ENCODE data around the gene GRIK3. TPM values are rescaled to one million over a fixed set of nuclear protein-coding genes. Genes with fewer than 3 reads are reported as not detected.
"Not testable (repeated sequence)": the region's sequence is repeated elsewhere in the genome, so short reads cannot be mapped to it uniquely, and the experiment has no call there.

Gene GRIK3
- total RNA-seq (2014; rRNA removed; shearing (Covaris generic)), result not detected in 2 replicates

GRCh38 chr1:37034121-37035013, at the start of gene GRIK3:
GRIK3 (minus strand) TSS chr1:37034515; CDS start chr1:37034108, 407 bp downstream.
- no peak for DNase-seq (ENCODE audit: low read depth)

GRCh38 chr1:37084013-37084412, 49.7 kb upstream of the GRIK3 start:
- no peak for DNase-seq (ENCODE audit: low read depth)

DNA sequence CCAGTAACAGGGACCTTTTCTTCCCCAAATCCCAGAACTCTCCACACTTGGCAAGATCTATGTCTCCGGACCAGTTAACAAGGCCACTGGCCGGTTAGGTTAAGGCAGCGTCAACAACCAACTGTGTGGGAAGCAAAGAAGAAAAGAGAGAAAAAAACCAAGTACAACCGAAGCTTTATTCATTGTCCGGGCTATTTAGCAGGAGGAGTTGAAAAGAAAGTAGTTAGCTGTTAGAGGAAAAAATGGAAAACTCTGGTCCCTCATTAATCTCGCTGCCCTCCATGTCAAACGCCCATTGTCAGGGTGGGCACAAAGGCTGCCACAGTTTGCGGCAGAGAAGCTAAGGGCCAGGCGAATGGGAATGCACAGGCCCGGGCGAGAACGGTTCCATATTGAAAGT, 49.3 kb upstream of the GRIK3 start:
- DNase-seq (ENCODE audit: low read depth), result no peak

GRCh38 chr1:37080296-37080986, 46.1 kb upstream of the GRIK3 start:
- DNase-seq (ENCODE audit: low read depth), result not testable (repeated sequence)

DNA sequence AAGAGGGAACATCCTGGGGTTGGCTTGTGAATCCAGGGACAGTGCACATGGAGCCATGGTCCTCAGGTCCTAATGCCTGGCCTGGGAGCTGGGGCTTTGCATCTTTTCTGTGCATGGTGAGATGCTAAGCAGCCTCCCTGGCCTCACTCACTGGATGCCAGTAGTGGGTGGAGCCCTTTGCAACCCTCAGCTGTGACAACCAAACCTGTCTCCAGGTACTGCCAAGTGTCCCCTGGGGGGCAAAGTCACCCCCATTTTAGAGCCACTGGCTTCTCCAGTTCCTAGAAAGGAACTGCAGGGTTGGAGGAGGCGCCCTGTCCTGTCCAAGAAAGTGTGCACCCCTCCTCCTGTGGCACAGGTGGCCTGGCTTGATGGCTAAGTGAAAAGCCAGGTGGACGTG, 44.6 kb upstream of the GRIK3 start:
- DNase-seq (ENCODE audit: low read depth), result no peak

DNA sequence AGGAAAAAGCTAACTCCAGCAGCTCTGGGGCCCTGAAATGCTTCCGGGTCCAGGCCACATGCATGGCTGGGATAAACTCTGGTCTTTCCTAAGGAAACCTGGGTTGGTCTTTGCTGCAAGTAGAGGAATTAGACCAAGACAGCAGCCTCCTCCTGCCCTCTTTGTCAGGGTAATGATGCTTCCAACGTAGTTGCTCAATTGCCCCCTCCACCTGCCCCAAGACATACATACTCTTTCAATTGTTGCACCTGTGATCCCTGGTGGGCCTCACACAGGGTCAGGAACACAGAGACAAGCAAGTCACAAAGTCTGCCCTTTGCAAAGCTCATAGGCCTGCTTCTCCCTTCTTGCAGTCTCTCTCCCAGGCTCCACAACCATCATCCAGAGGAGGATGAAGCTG, 41.9 kb upstream of the GRIK3 start:
- no peak for DNase-seq (ENCODE audit: low read depth)

DNA sequence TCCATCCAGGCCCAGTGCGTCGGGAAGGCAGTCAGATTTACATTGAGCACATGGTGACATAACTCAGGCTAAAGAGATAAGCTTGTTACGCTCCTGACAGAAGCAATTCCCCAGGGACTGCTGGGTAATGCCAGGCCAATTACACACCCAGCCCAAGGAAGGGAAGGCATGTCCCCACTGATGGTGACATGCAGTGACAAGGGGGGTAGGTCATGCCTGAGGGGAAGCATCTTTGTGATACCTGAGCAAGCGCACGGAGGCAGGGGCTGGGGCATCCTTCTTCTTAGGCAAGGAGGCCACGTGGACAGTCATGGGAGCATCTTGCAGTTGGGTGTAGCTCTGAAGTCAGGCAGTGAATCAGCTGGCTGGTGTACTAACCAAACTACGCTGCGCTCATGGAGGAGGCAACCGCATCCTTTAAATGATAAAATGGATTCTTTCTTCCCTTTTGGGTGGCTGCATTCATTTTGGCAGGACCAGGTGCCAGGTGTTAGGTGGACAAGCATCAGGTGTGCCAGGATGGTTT, 39.6 kb upstream of the GRIK3 start:
- no peak for DNase-seq (ENCODE audit: low read depth)

DNA sequence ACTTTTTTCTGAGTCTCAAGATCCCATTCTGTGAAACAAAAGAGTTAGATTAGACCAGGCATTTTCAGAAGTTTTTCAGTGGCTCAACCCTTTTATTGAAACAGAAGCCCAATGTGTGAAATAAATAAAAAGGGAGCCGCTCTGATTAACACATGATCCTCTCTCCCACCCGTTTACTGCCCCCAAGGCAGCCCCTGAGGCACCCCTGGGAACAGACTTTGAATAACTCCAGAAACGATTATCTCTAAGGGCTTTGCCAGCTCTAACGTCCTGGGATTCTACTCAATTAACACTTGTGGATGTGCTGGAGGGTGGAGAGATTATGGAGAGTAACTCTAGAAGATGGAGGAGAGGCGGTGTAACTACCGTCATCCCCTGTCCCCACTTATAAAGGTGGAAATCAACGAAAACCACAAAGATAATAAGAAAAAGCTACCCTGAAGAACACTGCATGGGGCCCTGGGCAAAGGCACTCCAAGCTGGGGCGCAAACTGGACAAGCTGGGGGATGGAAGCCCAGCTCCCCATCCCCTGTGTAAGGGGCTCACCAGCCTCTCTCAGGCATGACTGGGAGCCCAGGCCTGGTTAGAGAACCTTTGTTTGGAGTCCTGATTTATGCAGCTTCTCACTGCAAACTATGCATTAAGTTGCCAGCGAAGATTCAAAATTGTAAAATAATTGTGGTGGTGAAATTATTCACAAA, 39.0 kb upstream of the GRIK3 start:
- DNase-seq (ENCODE audit: low read depth), result no peak

DNA sequence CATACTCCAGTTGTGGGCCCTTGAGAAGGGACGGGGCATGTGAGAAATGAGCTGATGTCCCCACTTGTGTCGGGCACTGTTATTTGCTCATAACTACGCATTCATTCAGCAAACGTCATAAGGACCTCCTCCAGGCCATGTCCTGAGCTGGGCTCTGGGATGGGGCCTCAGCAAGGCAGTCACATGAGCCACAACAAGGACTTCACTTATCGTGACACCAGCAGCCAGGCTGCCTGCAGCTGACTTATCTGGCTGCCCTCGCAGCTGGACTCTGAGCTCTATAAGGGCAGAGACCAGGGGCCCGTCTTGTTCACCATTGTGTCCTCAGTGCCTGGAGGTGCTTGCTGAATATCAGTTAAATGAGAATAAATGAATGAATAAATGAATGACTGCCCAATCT, 37.5 kb upstream of the GRIK3 start:
- no peak for DNase-seq (ENCODE audit: low read depth)

DNA sequence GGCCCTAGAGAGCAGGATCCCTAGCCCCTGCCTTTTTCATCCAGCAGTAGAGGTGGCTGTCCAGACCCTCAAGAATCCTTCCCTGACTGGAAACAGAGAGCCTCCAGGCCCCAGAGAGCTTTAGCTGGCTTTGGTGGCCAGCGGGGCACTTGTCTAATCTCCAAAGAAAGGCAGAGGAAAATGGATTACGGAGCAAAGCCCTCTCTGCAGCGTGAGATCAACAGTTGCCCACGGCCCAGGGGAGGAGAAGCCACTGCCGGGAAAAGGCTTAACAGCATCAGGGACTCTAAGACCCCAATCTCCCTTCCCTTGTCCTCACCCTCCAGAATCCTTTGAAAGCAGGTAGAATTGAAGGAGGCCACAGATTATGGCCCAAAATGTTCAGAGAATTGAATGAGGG, 35.8 kb upstream of the GRIK3 start:
- DNase-seq (ENCODE audit: low read depth), result no peak

- DNase-seq (ENCODE audit: low read depth), result no peak
These were observed 35.1 kb upstream of the GRIK3 start for GRCh38 chr1:37069406-37069805.

DNA sequence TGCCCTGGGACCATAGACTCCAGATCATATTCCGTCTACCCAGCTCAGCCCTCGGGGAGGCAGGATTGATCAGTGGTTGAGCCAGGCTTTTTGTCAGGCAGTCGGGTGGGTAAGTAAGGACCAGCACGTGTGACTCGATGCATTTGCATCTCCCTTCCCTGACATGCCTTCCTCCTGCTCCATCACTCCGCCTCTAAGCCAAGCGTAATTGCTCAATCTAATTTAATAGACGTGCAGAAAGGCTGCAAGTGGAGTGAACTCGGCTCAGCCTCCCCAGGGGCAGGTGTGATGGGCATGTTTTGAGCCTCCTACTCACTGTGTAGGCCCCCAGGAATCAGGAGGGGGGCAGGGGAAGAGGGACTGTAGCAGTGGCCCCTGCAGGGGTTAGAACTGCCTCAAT, 34.6 kb upstream of the GRIK3 start:
- DNase-seq (ENCODE audit: low read depth), result no peak

- no peak for DNase-seq (ENCODE audit: low read depth)
These were observed 33.9 kb upstream of the GRIK3 start for GRCh38 chr1:37068260-37068659.

DNA sequence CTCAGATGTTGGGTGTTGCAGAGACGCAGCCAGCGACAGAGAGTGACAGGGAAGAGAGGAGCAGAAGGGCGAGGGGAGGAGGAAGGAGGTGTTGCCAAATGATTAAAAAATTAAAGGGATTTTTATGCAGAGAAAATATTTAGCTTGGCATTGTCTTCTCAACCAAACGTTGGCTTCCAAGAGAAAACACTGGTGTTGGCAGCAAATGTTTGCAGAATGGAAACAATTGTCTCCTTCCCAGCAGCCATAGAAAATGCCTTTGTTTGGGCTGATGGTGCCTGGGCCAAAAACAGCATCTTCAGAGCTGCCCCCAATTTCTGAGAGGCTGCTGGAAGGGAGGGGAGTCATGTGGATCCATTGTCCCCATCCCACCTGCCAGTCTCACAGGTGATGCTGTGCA, 29.7 kb upstream of the GRIK3 start:
- no peak for DNase-seq (ENCODE audit: low read depth)

DNA sequence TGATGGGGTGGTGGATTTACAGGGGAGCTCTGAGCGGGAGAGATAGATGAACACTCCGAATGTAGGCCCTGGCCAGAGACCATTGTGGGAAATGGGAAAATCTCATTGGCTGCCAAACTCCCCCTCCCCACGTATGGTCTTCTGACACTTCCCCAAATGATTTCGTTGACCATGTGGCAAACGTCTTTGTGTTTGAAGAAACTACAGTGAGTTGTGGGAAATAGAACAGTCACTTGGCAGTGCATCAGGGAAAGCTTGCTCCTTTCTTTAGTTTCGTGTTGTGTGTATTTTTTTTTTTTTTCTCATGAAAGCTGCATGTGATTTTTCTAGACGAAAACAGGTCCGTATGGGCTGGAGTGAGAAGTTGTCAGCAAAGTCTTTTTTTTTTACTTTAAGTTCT, 25.0 kb upstream of the GRIK3 start:
- no peak for DNase-seq (ENCODE audit: low read depth)

- no peak for DNase-seq (ENCODE audit: low read depth)
These were observed 24.2 kb upstream of the GRIK3 start for GRCh38 chr1:37058424-37058988.

- DNase-seq (ENCODE audit: low read depth), result no peak
These were observed 22.0 kb upstream of the GRIK3 start for GRCh38 chr1:37056325-37056724.

GRCh38 chr1:37055631-37056030, 21.3 kb upstream of the GRIK3 start:
- DNase-seq (ENCODE audit: low read depth), result no peak

DNA sequence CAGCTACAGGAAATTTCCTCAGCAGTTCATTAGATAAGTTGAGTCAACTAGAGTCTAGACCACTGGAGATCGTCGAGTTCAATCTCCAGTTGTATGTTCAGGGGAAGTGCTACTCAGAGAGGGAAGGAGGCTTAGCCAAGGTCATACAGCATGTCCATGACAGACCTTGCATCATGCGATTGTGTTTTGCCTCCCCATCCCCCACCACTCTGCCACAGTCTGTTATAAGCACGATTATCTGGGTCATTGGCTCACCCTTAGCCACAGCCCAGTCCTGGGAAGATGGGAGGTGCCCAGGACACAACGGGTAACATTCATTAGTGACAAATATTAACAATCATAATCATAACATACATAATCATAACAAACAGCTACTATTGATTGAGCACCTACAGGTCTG, 18.9 kb upstream of the GRIK3 start:
- no peak for DNase-seq (ENCODE audit: low read depth)

DNA sequence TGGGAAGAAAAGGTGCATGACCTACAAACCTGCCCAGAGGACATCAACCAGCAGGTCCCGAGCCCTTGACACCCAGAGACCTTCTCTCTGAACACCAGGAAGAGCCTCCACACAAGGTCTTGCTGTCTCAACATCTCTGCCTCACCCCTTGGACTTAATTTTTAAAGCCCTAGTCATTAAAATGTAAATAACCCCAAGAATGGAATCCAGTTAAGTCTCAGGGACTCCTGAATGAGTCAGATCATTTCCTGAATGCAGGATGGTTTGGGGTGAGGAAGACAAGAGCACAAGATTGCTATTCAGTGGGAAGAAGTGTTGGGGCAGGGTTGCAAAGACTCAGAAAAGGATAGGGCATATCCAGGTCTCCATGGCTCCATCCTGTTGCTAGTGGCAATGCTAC, 17.8 kb upstream of the GRIK3 start:
- DNase-seq (ENCODE audit: low read depth), result peak; percentile 10

DNA sequence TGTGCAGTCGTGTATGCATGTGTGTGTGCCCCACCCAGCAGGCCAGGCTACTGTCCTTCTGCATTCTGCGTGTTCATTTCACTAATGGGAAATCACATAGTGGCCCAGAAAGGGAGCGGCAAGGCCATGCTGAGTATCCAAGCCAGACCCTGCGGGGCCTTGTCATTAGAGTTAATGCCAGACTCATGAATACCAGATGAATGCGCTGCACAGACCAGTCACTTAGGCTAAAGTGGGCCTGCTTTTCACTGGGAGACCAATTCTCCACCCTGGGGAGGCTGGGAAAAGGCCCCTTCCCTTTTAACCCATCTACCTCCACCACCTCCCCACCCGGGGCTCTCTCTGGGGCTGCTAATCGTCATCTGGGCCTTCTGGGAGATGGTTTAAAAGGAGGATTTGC, 17.0 kb upstream of the GRIK3 start:
- DNase-seq (ENCODE audit: low read depth), result no peak

GRCh38 chr1:37047542-37047941, 13.2 kb upstream of the GRIK3 start:
- no peak for DNase-seq (ENCODE audit: low read depth)
